Adipocyte (in vitro differentiated cells): ENCODE measurements around the gene SDF2.

Experiments
- DNase-seq: peaks from one replicate; pipeline ENCODE4 v3.0.0-alpha.2; 2015; ENCODE audit warnings: low read depth
- H3K27me3 ChIP-seq: replicated peaks from 2 replicates; pipeline ENCODE4 v1.7.0; 2013; ENCODE audit warnings: mild to moderate bottlenecking, low read length, moderate library complexity; ENCODE audit not compliant: control insufficient read depth, insufficient read depth
- H3K36me3 ChIP-seq: 2 replicates; pipeline ENCODE4 v1.7.0; 2013; ENCODE audit warnings: low read length, mild to moderate bottlenecking, moderate library complexity; ENCODE audit not compliant: control insufficient read depth, insufficient read depth, severe bottlenecking
- H3K4me1 ChIP-seq: 2 replicates; pipeline ENCODE4 v1.7.0; 2013; ENCODE audit warnings: mild to moderate bottlenecking, low read length, moderate library complexity; ENCODE audit not compliant: control insufficient read depth, insufficient read depth
- H3K4me3 ChIP-seq: 2 replicates; pipeline ENCODE4 v1.7.0; 2013; ENCODE audit warnings: mild to moderate bottlenecking, low read length, moderate library complexity
- H3K9ac ChIP-seq: 2 replicates; pipeline ENCODE4 v1.7.0; 2013; ENCODE audit warnings: mild to moderate bottlenecking, low read length, moderate library complexity
- H3K9me3 ChIP-seq: 2 replicates; pipeline ENCODE4 v1.7.0; 2013; ENCODE audit warnings: mild to moderate bottlenecking, low read length, moderate library complexity; ENCODE audit not compliant: control insufficient read depth

The SDF2 gene

GRCh38 chr17:28702026-28702751 is 40.5 kb upstream of the SDF2 start:
- Histone ChIP-seq H3K4me1 (peaks cover 11% of the 10 kb centered on the region), H3K36me3 (peaks cover 77% of the 10 kb centered on the region), H3K4me3 (no peak overlapping the region), H3K9me3 (no peaks in the 10 kb centered on the region), H3K9ac (no peak overlapping the region), H3K27me3 (no peaks in the 10 kb centered on the region)
- no peak for DNase-seq

- DNase-seq, result no peak
- Histone ChIP-seq H3K4me1 (peaks cover 8% of the 10 kb centered on the region), H3K4me3 (no peak overlapping the region), H3K9ac (no peak overlapping the region), H3K27me3 (no peaks in the 10 kb centered on the region), H3K36me3 (peaks cover 90% of the 10 kb centered on the region), H3K9me3 (no peaks in the 10 kb centered on the region)
Measured at GRCh38 chr17:28700830-28701492, 39.3 kb upstream of the SDF2 start.

GRCh38 chr17:28700278-28700677 is 38.6 kb upstream of the SDF2 start:
- no peak overlapping the region for H3K9ac ChIP-seq
- peaks cover 96% of the 10 kb centered on the region for H3K36me3 ChIP-seq
- no peaks in the 10 kb centered on the region for H3K9me3 ChIP-seq
- no peaks in the 10 kb centered on the region for H3K27me3 ChIP-seq
- no peak for DNase-seq
- H3K4me1 ChIP-seq, result peaks cover 4% of the 10 kb centered on the region
- H3K4me3 ChIP-seq, result no peak overlapping the region

- H3K27me3 ChIP-seq, result no peaks in the 10 kb centered on the region
- no peak for DNase-seq
- H3K4me1 ChIP-seq, result peaks cover 11% of the 10 kb centered on the region
- no peak overlapping the region for H3K4me3 ChIP-seq
- peaks cover 99% of the 10 kb centered on the region for H3K36me3 ChIP-seq
- H3K9me3 ChIP-seq, result no peaks in the 10 kb centered on the region
- no peak overlapping the region for H3K9ac ChIP-seq
Measured at GRCh38 chr17:28698253-28698941, 36.7 kb upstream of the SDF2 start.

GRCh38 chr17:28693869-28694268 is 32.2 kb upstream of the SDF2 start:
- no peaks in the 10 kb centered on the region for H3K9me3 ChIP-seq
- peaks cover 8% of the 10 kb centered on the region for H3K4me1 ChIP-seq
- H3K4me3 ChIP-seq, result no peak overlapping the region
- H3K27me3 ChIP-seq, result no peaks in the 10 kb centered on the region
- DNase-seq, result no peak
- peaks cover 93% of the 10 kb centered on the region for H3K36me3 ChIP-seq
- H3K9ac ChIP-seq, result no peak overlapping the region

- DNase-seq, result no peak
- no peaks in the 10 kb centered on the region for H3K9me3 ChIP-seq
- no peak overlapping the region for H3K9ac ChIP-seq
- H3K36me3 ChIP-seq, result peaks cover 92% of the 10 kb centered on the region
- no peaks in the 10 kb centered on the region for H3K27me3 ChIP-seq
- H3K4me3 ChIP-seq, result no peak overlapping the region
- peaks cover 19% of the 10 kb centered on the region for H3K4me1 ChIP-seq
Measured at GRCh38 chr17:28689011-28689410, 27.3 kb upstream of the SDF2 start.

- peaks cover 15% of the 10 kb centered on the region for H3K4me1 ChIP-seq
- H3K9ac ChIP-seq, result no peak overlapping the region
- no peaks in the 10 kb centered on the region for H3K27me3 ChIP-seq
- no peak overlapping the region for H3K4me3 ChIP-seq
- peaks cover 90% of the 10 kb centered on the region for H3K36me3 ChIP-seq
- DNase-seq, result no peak
- H3K9me3 ChIP-seq, result no peaks in the 10 kb centered on the region
Measured at GRCh38 chr17:28688481-28688880, 26.8 kb upstream of the SDF2 start.

- Histone ChIP-seq H3K27me3 (no peaks in the 10 kb centered on the region), H3K9ac (no peak overlapping the region), H3K4me3 (no peak overlapping the region), H3K9me3 (no peaks in the 10 kb centered on the region), H3K4me1 (peaks cover 13% of the 10 kb centered on the region), H3K36me3 (peaks cover 98% of the 10 kb centered on the region)
- no peak for DNase-seq
Measured at GRCh38 chr17:28686296-28686695, 24.6 kb upstream of the SDF2 start.

- Histone ChIP-seq H3K9me3 (no peaks in the 10 kb centered on the region), H3K4me3 (no peak overlapping the region), H3K36me3 (peaks cover 98% of the 10 kb centered on the region), H3K27me3 (no peaks in the 10 kb centered on the region), H3K4me1 (peaks cover 13% of the 10 kb centered on the region), H3K9ac (no peak overlapping the region)
- no peak for DNase-seq
Measured at GRCh38 chr17:28685366-28685765, 23.7 kb upstream of the SDF2 start.

- no peak overlapping the region for H3K4me3 ChIP-seq
- peaks cover 13% of the 10 kb centered on the region for H3K4me1 ChIP-seq
- no peaks in the 10 kb centered on the region for H3K27me3 ChIP-seq
- H3K9ac ChIP-seq, result no peak overlapping the region
- DNase-seq, result peak; percentile 6
- H3K9me3 ChIP-seq, result no peaks in the 10 kb centered on the region
- peaks cover 96% of the 10 kb centered on the region for H3K36me3 ChIP-seq
Measured at GRCh38 chr17:28684963-28685362, 23.3 kb upstream of the SDF2 start.

- Histone ChIP-seq H3K9ac (no peak overlapping the region), H3K4me1 (peaks cover 13% of the 10 kb centered on the region), H3K4me3 (no peak overlapping the region), H3K27me3 (no peaks in the 10 kb centered on the region), H3K9me3 (no peaks in the 10 kb centered on the region), H3K36me3 (peaks cover 95% of the 10 kb centered on the region)
- no peak for DNase-seq
Measured at GRCh38 chr17:28682655-28683054, 20.9 kb upstream of the SDF2 start.
